ENCODE results near the gene PLA2G3.
A peak's percentile ranks its signal among the peaks of the same experiment; 100 is the strongest.

Gene PLA2G3

GRCh38 chr22:31177420-31178162 lies 37.3 kb upstream of the PLA2G3 start:
- TF ChIP-seq ZFX (IDR thresholded peaks at IDR 0.05; ENCODE audit: borderline replicate concordance), result no peak
- TF ChIP-seq CTCF (IDR thresholded peaks at IDR 0.05), result no peak
- H3K27ac ChIP-seq, result peak overlapping the region; percentile 100

GRCh38 chr22:31176923-31177322 lies 36.6 kb upstream of the PLA2G3 start:
- peak overlapping the region; percentile 100 for H3K27ac ChIP-seq
- TF ChIP-seq CTCF (IDR thresholded peaks at IDR 0.05), result no peak
- TF ChIP-seq ZFX (IDR thresholded peaks at IDR 0.05; ENCODE audit: borderline replicate concordance), result no peak

GRCh38 chr22:31173386-31174145 lies 33.3 kb upstream of the PLA2G3 start:
- no peak for TF ChIP-seq CTCF (IDR thresholded peaks at IDR 0.05)
- TF ChIP-seq ZFX (IDR thresholded peaks at IDR 0.05; ENCODE audit: borderline replicate concordance), result no peak
- peak overlapping the region; percentile 100 for H3K27ac ChIP-seq

GRCh38 chr22:31171734-31172133 lies 31.4 kb upstream of the PLA2G3 start:
- peak overlapping the region; percentile 100 for H3K27ac ChIP-seq

- TF ChIP-seq CTCF (IDR thresholded peaks at IDR 0.05) (no peak), ZFX (IDR thresholded peaks at IDR 0.05; ENCODE audit: borderline replicate concordance) (no peak)
Measured at GRCh38 chr22:31170971-31171370, 30.7 kb upstream of the PLA2G3 start.

GRCh38 chr22:31162015-31162765 lies 21.9 kb upstream of the PLA2G3 start:
- TF ChIP-seq ZFX (IDR thresholded peaks at IDR 0.05; ENCODE audit: borderline replicate concordance), result no peak
- TF ChIP-seq CTCF (IDR thresholded peaks at IDR 0.05), result no peak
- H3K27ac ChIP-seq, result peak overlapping the region; percentile 100

More at GRCh38 chr22:31170971-31171370, 30.7 kb upstream of the PLA2G3 start:
- H3K27ac ChIP-seq, result peak overlapping the region; percentile 100

- peak overlapping the region; percentile 100 for H3K27ac ChIP-seq
- no peak for TF ChIP-seq CTCF (IDR thresholded peaks at IDR 0.05)
- no peak for TF ChIP-seq ZFX (IDR thresholded peaks at IDR 0.05; ENCODE audit: borderline replicate concordance)
Measured at GRCh38 chr22:31161386-31161785, 21.1 kb upstream of the PLA2G3 start.

Data from 22Rv1 (cell line).